ENCODE results near the gene KRT33B.

- TF ChIP-seq, protein P1, sequence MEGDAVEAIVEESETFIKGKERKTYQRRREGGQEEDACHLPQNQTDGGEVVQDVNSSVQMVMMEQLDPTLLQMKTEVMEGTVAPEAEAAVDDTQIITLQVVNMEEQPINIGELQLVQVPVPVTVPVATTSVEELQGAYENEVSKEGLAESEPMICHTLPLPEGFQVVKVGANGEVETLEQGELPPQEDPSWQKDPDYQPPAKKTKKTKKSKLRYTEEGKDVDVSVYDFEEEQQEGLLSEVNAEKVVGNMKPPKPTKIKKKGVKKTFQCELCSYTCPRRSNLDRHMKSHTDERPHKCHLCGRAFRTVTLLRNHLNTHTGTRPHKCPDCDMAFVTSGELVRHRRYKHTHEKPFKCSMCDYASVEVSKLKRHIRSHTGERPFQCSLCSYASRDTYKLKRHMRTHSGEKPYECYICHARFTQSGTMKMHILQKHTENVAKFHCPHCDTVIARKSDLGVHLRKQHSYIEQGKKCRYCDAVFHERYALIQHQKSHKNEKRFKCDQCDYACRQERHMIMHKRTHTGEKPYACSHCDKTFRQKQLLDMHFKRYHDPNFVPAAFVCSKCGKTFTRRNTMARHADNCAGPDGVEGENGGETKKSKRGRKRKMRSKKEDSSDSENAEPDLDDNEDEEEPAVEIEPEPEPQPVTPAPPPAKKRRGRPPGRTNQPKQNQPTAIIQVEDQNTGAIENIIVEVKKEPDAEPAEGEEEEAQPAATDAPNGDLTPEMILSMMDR (IDR thresholded peaks at IDR 0.05), result no peak
- no peak for TF ChIP-seq FOXP1 (CRISPR knock-in tag; IDR thresholded peaks at IDR 0.05; ENCODE audit: borderline replicate concordance)
These were observed 18.4 kb downstream of the KRT33B start for GRCh38 chr17:41351177-41351576.

Measured in WTC11 (cell line).